Caco-2 (cell line): Measurements from ENCODE around the gene PHACTR1. TPM values are rescaled to one million over a fixed set of nuclear protein-coding genes. Genes with fewer than 3 reads are reported as not detected.

Experiments
- BruUV-seq: library from RNA; stranded (reverse); fragments of 400-500 nt; replicated peaks from 2 replicates; lab custom pipeline; 2021; lab: Mats Ljungman, UMichigan
- CTCF ChIA-PET: fragments of 300-600 bp; sonication (Branson Sonifier 250); formaldehyde crosslinking; loops from one replicate; lab custom pipeline; 2022; ENCODE audit warnings: antibody characterized with exemption; lab: Charles Lee
- POLR2A ChIA-PET: fragments of 300-600 bp; sonication (Branson Sonifier 250); formaldehyde crosslinking; loops from one replicate; lab custom pipeline; 2022; ENCODE audit warnings: antibody characterized with exemption; lab: Charles Lee
- DNase-seq, 2 experiments: peaks; one replicate each; pipeline versions ENCODE4 v3.0.0 to v3.0.0-alpha.2; 2020 to 2022
- H3K27me3 ChIP-seq: replicated peaks from 2 replicates; pipeline ENCODE4 v1.6.0; 2011; ENCODE audit warnings: low read length; ENCODE audit not compliant: control insufficient read depth, insufficient read depth
- H3K36me3 ChIP-seq: 2 replicates; pipeline ENCODE4 v1.5.1; 2011; ENCODE audit warnings: low read length; ENCODE audit not compliant: control insufficient read depth, insufficient read depth
- H3K4me1 ChIP-seq: fragments of 250-450 bp; sonication (Bioruptor Pico); 2 replicates; pipeline ENCODE4 v1.5.1; 2020; ENCODE audit warnings: mild to moderate bottlenecking
- H3K4me3 ChIP-seq: 2 replicates; pipeline ENCODE4 v1.5.1; 2011; ENCODE audit warnings: low read depth, mild to moderate bottlenecking, control low read depth, low read length
- H3K9me3 ChIP-seq: fragments of 250-450 bp; sonication (Bioruptor Pico); 2 replicates; pipeline ENCODE4 v1.5.1; 2020; ENCODE audit warnings: mild to moderate bottlenecking, moderate library complexity
- H3K27ac Mint-ChIP-seq: one replicate; pipeline ENCODE4 v1.8.0; 2022; ENCODE audit warnings: mixed read lengths; ENCODE audit not compliant: unreplicated experiment
- H3K27me3 Mint-ChIP-seq: one replicate; pipeline ENCODE4 v1.8.0; 2022; ENCODE audit warnings: mixed read lengths; ENCODE audit not compliant: insufficient read depth, unreplicated experiment
- H3K36me3 Mint-ChIP-seq: one replicate; pipeline ENCODE4 v1.8.0; 2022; ENCODE audit warnings: mild to moderate bottlenecking, mixed read lengths; ENCODE audit not compliant: insufficient read depth, unreplicated experiment
- H3K4me1 Mint-ChIP-seq: one replicate; pipeline ENCODE4 v1.8.0; 2022; ENCODE audit warnings: low read depth, mixed read lengths; ENCODE audit not compliant: unreplicated experiment
- H3K4me3 Mint-ChIP-seq: one replicate; pipeline ENCODE4 v1.8.0; 2022; ENCODE audit warnings: mild to moderate bottlenecking, moderate library complexity, mixed read lengths; ENCODE audit not compliant: unreplicated experiment
- H3K9me3 Mint-ChIP-seq: one replicate; pipeline ENCODE4 v1.8.0; 2022; ENCODE audit warnings: mixed read lengths; ENCODE audit not compliant: unreplicated experiment
- intact Hi-C: fragments of 100-400 bp; cut with micrococcal nuclease; formaldehyde crosslinking; loops from one replicate; pipeline ENCODE4 v1.10.0; 2022; ENCODE audit not compliant: unreplicated experiment
- total RNA-seq: library from RNA; stranded (reverse); gene quantifications from 2 replicates; pipeline ENCODE4 v1.2.3, GENCODE V29; 2022
- TF ChIP-seq, protein P1 (sequence below), 2 experiments: fragments of 200-600 bp in 1 of 2; IDR thresholded peaks; 1 replicate in 1 of 2; 2 replicates in 1 of 2; pipeline versions ENCODE4 v1.5.1 to v1.8.0; 2011 to 2022; ENCODE audit warnings: antibody characterized with exemption in 1 of 2, control low read depth in 1 of 2, inconsistent platforms in 1 of 2, low read depth in 1 of 2, low read length in 1 of 2, mild to moderate bottlenecking in 1 of 2, moderate library complexity in 1 of 2; ENCODE audit not compliant: insufficient read depth in 1 of 2, severe bottlenecking in 1 of 2, unreplicated experiment in 1 of 2

The PHACTR1 gene
- total RNA-seq, 1 experiment from 2014 or later: 0.41 TPM

DNA sequence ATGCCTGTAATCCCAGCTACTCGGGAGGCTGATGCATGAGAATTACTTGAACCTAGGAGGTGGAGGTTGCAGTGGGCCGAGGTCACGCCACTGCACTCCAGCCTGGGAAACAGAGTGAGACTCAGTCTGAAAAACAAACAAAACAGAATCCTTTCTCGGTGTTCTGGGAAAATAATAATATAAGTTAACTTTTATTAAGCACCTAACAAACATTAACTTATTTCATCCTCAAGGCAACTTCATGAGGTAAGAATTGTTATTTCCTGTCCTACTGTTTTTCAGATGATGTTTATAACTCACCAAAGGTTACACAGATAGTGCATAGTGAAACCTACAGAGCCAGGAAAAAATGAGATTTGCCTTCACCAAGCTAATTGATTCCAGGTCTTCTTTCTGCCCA, 221.4 kb downstream of the PHACTR1 start:
- TF ChIP-seq, protein P1, sequence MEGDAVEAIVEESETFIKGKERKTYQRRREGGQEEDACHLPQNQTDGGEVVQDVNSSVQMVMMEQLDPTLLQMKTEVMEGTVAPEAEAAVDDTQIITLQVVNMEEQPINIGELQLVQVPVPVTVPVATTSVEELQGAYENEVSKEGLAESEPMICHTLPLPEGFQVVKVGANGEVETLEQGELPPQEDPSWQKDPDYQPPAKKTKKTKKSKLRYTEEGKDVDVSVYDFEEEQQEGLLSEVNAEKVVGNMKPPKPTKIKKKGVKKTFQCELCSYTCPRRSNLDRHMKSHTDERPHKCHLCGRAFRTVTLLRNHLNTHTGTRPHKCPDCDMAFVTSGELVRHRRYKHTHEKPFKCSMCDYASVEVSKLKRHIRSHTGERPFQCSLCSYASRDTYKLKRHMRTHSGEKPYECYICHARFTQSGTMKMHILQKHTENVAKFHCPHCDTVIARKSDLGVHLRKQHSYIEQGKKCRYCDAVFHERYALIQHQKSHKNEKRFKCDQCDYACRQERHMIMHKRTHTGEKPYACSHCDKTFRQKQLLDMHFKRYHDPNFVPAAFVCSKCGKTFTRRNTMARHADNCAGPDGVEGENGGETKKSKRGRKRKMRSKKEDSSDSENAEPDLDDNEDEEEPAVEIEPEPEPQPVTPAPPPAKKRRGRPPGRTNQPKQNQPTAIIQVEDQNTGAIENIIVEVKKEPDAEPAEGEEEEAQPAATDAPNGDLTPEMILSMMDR (IDR thresholded peaks at IDR 0.05; ENCODE audit: insufficient read depth in 1 of 2, low read depth in 1 of 2, low read length in 1 of 2, severe bottlenecking in 1 of 2, unreplicated experiment in 1 of 2): no peak
- Histone ChIP-seq H3K9me3 (no peaks in the 10 kb centered on the region), H3K27me3 (no peaks in the 10 kb centered on the region), H3K4me3 (no peak overlapping the region), H3K4me1 (no peaks in the 10 kb centered on the region), H3K36me3 (no peaks in the 10 kb centered on the region)
- H3K4me1 Mint-ChIP-seq: no peaks in the 10 kb centered on the region
- DNase-seq: no peak
- ChIA-PET CTCF (no interaction called here), POLR2A (no interaction called here)
- BruUV-seq: no TSS peak
- no peaks in the 10 kb centered on the region for H3K9me3 Mint-ChIP-seq
- no peak overlapping the region for H3K27ac Mint-ChIP-seq
- no peaks in the 10 kb centered on the region for H3K36me3 Mint-ChIP-seq
- no peak overlapping the region for H3K4me3 Mint-ChIP-seq
- intact Hi-C loops: no loop called here
- peaks cover 8% of the 10 kb centered on the region for H3K27me3 Mint-ChIP-seq

DNA sequence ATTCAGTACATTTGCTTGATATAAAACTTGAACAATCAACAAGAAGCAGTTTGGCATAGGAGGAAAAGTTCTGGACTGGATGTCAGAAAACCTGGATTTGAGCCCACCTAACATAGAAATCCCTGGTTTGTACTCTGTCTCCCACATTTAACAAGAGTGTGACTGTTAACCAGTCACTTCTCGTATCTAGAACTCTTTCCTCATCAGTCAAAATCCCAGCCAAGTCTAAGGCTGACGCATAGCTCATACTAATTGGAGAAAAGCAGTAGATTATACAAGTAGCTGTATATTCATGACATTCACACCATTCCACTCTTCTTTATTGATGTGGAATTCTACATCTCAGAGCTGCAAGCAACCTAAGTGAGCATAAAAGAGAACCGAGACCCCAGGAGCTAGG, 222.7 kb downstream of the PHACTR1 start:
- H3K36me3 ChIP-seq: no peaks in the 10 kb centered on the region
- Mint-ChIP-seq H3K4me3 (no peak overlapping the region), H3K27me3 (peaks cover 8% of the 10 kb centered on the region), H3K9me3 (no peaks in the 10 kb centered on the region), H3K4me1 (no peaks in the 10 kb centered on the region), H3K36me3 (no peaks in the 10 kb centered on the region), H3K27ac (no peak overlapping the region)
- CTCF ChIA-PET: no interaction called here
- POLR2A ChIA-PET: no interaction called here
- BruUV-seq: no TSS peak
- H3K9me3 ChIP-seq: no peaks in the 10 kb centered on the region
- TF ChIP-seq, protein P1 (IDR thresholded peaks at IDR 0.05; ENCODE audit: insufficient read depth in 1 of 2, low read depth in 1 of 2, low read length in 1 of 2, severe bottlenecking in 1 of 2, unreplicated experiment in 1 of 2): no peak
- H3K4me3 ChIP-seq: no peak overlapping the region
- intact Hi-C loops: no loop called here
- H3K4me1 ChIP-seq: no peaks in the 10 kb centered on the region
- DNase-seq: no peak
- no peaks in the 10 kb centered on the region for H3K27me3 ChIP-seq

DNA sequence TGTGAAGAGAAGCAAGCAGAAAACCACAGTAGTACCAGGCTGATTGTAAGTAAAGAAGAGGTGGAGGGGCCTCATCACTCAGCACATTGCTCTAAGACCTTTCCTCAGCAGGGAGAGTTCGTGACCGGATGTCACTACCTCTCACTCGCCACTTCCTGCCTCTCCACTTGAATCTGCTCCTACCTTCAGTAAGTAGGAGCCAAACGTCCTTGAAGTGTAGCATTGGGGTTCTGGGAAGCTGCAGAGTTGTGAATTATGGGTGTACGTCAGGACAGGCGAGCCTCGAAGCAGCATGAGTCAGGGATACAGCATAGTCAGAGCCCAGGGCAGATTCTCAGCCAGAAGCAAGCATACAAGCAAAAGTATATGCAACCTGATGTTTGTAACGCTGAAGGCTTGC, 224.9 kb downstream of the PHACTR1 start:
- BruUV-seq: no TSS peak
- Mint-ChIP-seq H3K4me1 (no peaks in the 10 kb centered on the region), H3K36me3 (no peaks in the 10 kb centered on the region), H3K4me3 (no peak overlapping the region), H3K27me3 (peaks cover 20% of the 10 kb centered on the region), H3K9me3 (no peaks in the 10 kb centered on the region), H3K27ac (no peak overlapping the region)
- TF ChIP-seq, protein P1 (IDR thresholded peaks at IDR 0.05; ENCODE audit: insufficient read depth in 1 of 2, low read depth in 1 of 2, low read length in 1 of 2, severe bottlenecking in 1 of 2, unreplicated experiment in 1 of 2): no peak
- no peaks in the 10 kb centered on the region for H3K9me3 ChIP-seq
- H3K27me3 ChIP-seq: no peaks in the 10 kb centered on the region
- no peak overlapping the region for H3K4me3 ChIP-seq
- intact Hi-C loops: no loop called here
- DNase-seq: no peak
- CTCF ChIA-PET: no interaction called here
- H3K36me3 ChIP-seq: no peaks in the 10 kb centered on the region
- H3K4me1 ChIP-seq: no peaks in the 10 kb centered on the region
- POLR2A ChIA-PET: no interaction called here
